ENCODE measurements around the gene TMEM30A. TPM values are rescaled to one million over a fixed set of nuclear protein-coding genes. Genes with fewer than 3 reads are reported as not detected.

The TMEM30A gene
- 10 to 100 TPM; 42.6 to 68.0 (median 55.9) TPM for total RNA-seq
- 10 to 100 TPM; 28.7 to 32.7 TPM for polyA plus RNA-seq
- long read RNA-seq, donor 1, full-length matches to known transcripts, result 110 of 120 reads
- long read RNA-seq, donor 1, partial matches to known transcripts, result 3 of 120 reads
- long read RNA-seq, donor 1, other reads (novel, unspliced or antisense), result 7 of 120 reads
- long read RNA-seq, donor 2, full-length matches to known transcripts, result 119 of 133 reads
- long read RNA-seq, donor 2, partial matches to known transcripts, result 1 of 133 reads
- long read RNA-seq, donor 2, other reads (novel, unspliced or antisense), result 13 of 133 reads
- long read RNA-seq, donor 3, full-length matches to known transcripts, result 239 of 259 reads
- long read RNA-seq, donor 3, partial matches to known transcripts, result 17 of 259 reads
- long read RNA-seq, donor 3, other reads (novel, unspliced or antisense), result 3 of 259 reads

DNA sequence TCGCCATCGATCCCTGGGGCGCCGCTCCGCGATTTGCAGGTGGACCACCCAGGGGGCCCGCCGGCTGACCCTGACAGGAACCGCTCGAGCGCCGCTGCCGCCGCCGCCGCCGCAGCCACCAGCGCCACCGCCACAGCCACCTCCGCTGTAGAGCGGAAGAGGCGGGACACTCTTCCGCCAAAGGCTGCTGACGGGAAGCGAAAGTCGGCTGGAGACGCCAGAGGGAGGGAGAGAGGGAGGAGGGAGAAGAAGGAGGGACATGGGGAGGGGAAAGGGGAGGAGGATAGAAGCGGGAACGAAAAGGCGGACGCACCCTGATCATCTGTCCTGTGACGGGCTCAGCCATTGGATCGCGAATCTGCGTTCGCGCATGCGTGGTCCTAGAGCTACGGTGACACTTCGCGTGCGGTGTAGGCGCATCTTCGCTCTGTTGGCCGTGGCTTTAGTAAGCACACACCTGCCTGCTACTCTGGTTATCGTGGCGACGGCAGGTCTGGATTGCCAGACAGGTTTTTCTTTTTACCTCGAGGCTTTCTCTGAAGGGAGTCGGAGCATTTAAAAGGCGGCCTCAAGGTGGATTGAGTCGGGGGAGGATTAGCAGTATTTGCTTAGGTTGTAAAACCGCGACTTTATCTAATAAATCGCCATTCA, at the start of gene TMEM30A:
TMEM30A (minus strand) TSS at position 161 of the 651 bp plus-strand sequence; CDS start at position 7, 154 bp downstream.
- Histone ChIP-seq H3K4me3 (peak within 1 kb of the TSS; percentile 80 to 96 (median 90)), H3K9me3 (no peaks in the 10 kb centered on the region), H3K36me3 (peaks cover 0 to 9% (median 0%) of the 10 kb centered on the region in 9 donors), H3K4me1 (peaks cover 0 to 62% (median 46%) of the 10 kb centered on the region in 9 donors), H3K27me3 (no peaks in the 10 kb centered on the region), H3K27ac (peak within 1 kb of the TSS; percentile 68 to 95 (median 92))
- intact Hi-C loops (cut with DNase I), result loop anchor here in 2 of 10 donors (5.0 to 10.0 kb wide), 2 partner anchors 243 to 320 kb away; partner anchors contain the start of gene SENP6 (in 1 of the 2)
- TF ChIP-seq, protein P1, sequence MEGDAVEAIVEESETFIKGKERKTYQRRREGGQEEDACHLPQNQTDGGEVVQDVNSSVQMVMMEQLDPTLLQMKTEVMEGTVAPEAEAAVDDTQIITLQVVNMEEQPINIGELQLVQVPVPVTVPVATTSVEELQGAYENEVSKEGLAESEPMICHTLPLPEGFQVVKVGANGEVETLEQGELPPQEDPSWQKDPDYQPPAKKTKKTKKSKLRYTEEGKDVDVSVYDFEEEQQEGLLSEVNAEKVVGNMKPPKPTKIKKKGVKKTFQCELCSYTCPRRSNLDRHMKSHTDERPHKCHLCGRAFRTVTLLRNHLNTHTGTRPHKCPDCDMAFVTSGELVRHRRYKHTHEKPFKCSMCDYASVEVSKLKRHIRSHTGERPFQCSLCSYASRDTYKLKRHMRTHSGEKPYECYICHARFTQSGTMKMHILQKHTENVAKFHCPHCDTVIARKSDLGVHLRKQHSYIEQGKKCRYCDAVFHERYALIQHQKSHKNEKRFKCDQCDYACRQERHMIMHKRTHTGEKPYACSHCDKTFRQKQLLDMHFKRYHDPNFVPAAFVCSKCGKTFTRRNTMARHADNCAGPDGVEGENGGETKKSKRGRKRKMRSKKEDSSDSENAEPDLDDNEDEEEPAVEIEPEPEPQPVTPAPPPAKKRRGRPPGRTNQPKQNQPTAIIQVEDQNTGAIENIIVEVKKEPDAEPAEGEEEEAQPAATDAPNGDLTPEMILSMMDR (IDR thresholded peaks at IDR 0.05), result peak in 3 of 9 donors; percentile 10 to 16 (median 13)
- 0% methylated on average over 55 of the region's 55 CpGs for WGBS, 2 donors
- peak; percentile 99 to 100 (median 100) for ATAC-seq
- peak; percentile 95 to 98 for DNase-seq

DNA sequence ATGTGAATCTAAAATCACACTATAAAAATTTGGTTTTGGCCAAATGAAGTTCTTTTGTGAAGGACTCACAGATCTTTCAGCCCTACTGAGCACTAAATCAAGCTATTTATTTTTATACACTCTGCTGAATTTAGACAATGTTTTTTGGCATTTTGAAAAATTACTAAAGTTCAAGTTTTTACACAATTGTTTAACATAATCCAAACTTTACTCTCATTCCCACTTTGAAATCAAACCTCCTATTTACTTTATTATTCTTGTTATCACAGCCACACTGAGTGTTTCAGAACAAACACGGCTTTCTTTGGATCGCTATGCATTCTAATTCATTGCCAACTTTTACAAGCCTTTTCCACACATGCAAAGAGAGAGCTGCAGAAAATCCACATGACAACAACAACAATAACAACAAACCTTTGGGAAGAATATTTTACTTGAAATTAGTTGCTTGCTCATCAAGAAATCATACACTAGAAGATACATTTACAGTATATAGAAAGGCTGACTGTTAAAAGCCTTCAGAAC, 49.1 kb upstream of the TMEM30A start:
- no peaks in the 10 kb centered on the region for H3K27me3 ChIP-seq
- H3K36me3 ChIP-seq, result peaks cover 0 to 25% (median 0%) of the 10 kb centered on the region in 9 donors
- H3K4me1 ChIP-seq, result peaks cover 0 to 47% (median 32%) of the 10 kb centered on the region in 9 donors
- TF ChIP-seq, protein P1 (IDR thresholded peaks at IDR 0.05), result no peak
- intact Hi-C loops (cut with DNase I), result no loop called here
- DNase-seq, result no peak
- no peak overlapping the region for H3K4me3 ChIP-seq
- ATAC-seq, result peak in 1 of 8 donors; percentile 6
- WGBS, 2 donors, result 31 to 52% methylated on average over 2 of the region's 2 CpGs
- peak overlapping the region in 7 of 10 donors; percentile 21 to 70 (median 43) for H3K27ac ChIP-seq
- no peaks in the 10 kb centered on the region for H3K9me3 ChIP-seq

DNA sequence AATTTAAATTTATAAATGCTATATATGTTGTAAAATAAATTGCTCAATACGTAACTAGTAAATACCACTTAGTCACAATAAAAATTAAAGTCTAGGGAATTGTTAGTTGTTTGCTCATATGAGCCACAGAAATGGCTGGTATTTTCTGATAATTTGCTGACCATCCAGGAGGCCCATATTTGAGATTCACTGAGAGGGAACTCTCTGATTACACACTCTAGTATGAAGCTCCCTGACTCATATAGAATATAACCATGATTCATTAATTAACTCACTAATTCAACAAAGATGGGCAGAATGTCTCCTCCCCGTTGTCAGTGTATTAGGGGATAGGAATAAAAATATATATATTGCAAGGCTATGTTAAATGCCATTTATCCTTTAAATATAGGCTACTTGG, 46.6 kb upstream of the TMEM30A start:
- H3K4me3 ChIP-seq, result no peak overlapping the region
- TF ChIP-seq, protein P1 (IDR thresholded peaks at IDR 0.05), result no peak
- no peak for DNase-seq
- no peak for ATAC-seq
- WGBS, 2 donors, result 94 to 96% methylated on average over 2 of the region's 2 CpGs
- intact Hi-C loops (cut with DNase I), result no loop called here
- no peak overlapping the region for H3K27ac ChIP-seq
- peaks cover 0 to 47% (median 32%) of the 10 kb centered on the region in 9 donors for H3K4me1 ChIP-seq
- H3K36me3 ChIP-seq, result peaks cover 0 to 7% (median 0%) of the 10 kb centered on the region in 9 donors
- H3K27me3 ChIP-seq, result no peaks in the 10 kb centered on the region
- H3K9me3 ChIP-seq, result no peaks in the 10 kb centered on the region

DNA sequence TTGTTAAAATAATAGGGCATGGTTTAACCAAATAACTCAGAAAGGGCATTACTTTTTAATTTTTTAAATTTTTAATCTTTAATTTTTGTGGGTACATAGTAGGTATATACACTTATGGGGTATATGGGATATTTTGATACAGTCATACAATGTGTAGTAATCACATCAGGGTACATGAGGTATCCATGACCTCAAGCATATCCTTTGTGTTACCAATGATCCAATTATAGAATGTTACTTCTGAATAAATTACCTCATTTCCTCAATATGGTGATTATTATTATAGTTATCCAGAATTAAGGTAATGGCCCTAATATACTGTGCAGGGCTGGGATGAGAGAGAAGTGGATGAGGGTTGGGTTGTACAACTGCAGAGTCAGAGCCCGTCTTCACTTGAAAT, 45.1 kb upstream of the TMEM30A start:
- Histone ChIP-seq H3K9me3 (no peaks in the 10 kb centered on the region), H3K27ac (peak overlapping the region in 1 of 10 donors; percentile 45), H3K4me3 (no peak overlapping the region), H3K4me1 (peaks cover 0 to 34% (median 18%) of the 10 kb centered on the region in 9 donors), H3K27me3 (no peaks in the 10 kb centered on the region), H3K36me3 (peaks cover 0 to 7% (median 0%) of the 10 kb centered on the region in 9 donors)
- DNase-seq, result no peak
- no peak for ATAC-seq
- intact Hi-C loops (cut with DNase I), result no loop called here
- TF ChIP-seq, protein P1 (IDR thresholded peaks at IDR 0.05), result no peak
- 97 to 100% methylated on average over 1 of the region's 1 CpG for WGBS, 2 donors

Measured in heart right ventricle (tissue), 16 donors.